Activated CD8-positive, alpha-beta memory T cell treated with anti-CD3 and anti-CD28 coated beads, Interleukin-2, amount 50 U/mL, for 48 hours (primary cell): ENCODE data around the gene PRSS53.

Experiments
- DNase-seq: peaks from one replicate; pipeline ENCODE4 v3.0.0-alpha.2; 2020

Gene PRSS53

DNA sequence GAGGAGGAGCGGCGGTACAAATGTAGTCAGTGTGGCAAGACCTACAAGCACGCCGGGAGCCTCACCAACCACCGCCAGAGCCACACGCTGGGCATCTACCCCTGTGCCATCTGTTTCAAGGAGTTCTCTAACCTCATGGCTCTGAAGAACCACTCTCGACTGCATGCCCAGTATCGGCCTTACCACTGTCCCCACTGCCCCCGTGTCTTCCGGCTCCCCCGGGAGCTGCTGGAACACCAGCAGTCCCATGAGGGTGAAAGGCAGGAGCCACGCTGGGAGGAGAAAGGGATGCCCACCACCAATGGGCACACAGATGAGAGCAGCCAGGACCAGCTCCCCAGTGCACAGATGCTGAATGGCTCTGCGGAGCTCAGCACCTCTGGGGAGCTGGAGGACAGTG lies 11.7 kb downstream of the PRSS53 start:
- no peak for DNase-seq

DNA sequence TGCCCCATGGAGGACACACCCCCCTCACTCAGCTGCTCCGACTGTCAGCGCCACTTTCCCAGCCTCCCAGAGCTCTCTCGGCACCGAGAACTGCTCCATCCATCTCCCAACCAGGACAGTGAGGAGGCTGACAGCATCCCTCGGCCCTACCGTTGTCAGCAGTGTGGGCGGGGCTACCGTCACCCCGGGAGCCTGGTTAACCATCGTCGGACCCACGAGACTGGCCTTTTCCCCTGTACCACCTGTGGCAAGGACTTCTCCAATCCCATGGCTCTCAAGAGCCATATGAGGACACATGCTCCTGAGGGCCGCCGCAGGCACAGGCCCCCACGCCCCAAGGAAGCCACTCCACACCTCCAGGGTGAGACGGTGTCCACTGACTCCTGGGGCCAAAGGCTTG lies 12.4 kb downstream of the PRSS53 start:
- DNase-seq: no peak

DNA sequence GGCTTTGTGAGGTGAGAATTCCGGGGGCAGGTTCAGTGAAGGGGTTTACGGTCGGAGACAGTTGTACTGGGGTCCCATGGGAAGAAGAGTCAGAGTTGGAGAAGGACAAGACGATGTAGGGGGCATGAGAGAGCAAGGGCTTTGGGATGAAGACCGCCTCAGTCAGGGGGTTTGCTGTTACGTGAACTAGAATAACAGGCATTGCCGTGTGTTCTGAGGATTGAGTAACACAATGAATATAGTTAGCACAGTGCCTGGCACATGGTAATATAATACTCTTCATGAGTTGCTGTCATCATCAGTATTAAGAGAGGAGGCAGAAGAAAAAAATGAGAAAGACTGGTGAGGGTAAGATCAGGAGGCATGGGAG lies 13.9 kb downstream of the PRSS53 start:
- no peak for DNase-seq

DNA sequence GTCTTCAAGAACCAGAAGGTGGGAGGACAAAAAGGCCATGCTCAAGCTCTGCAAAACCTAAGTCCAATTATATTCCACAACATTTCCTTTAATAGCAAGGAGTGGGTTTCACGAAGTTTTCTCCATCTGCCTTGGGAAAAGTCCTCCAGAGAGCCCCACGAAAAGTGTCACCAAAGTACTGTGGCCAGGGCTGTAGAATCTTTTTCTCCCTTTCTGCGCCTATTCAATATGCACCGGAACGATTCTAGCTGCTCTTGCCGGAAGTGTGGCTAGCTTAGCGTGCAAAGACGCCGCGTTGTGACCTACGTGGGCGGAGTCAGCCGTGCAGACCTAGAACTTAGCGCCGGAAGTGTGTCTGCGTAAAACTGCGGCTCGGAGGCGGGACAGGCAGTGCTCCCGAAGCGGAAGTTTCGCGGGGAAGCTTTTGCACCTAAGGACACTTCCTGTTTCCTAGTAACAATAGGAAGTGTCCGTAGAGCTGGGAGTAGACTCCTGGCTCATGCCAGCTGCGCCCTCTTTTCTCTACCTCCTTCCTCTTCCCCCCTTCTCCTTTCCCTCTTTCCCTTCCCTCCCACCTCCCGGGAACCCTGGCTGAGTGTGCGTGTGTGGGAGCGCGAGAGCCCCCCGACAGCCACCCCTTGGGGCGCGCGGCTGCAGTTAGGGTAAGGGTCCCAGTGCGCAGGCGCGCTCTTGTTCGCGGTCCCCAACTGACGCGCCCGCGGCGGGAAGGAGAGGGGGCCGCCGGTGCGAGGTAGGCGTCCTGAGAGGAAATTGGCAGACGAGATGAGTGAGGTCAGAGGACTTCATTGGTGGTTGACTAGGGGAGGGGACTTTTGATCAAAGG lies 14.6 kb downstream of the PRSS53 start, which contains the start of the genes ZNF646 and ZNF668:
Gene ZNF646 (plus strand): TSS at position 453 of the 844 bp plus-strand sequence. CDS start 1,903 bp downstream, outside the sequence.
Gene ZNF668 (minus strand): TSS at position 271 of the 844 bp plus-strand sequence. CDS start 9,781 bp downstream, outside the sequence.
- peak; percentile 97 for DNase-seq

DNA sequence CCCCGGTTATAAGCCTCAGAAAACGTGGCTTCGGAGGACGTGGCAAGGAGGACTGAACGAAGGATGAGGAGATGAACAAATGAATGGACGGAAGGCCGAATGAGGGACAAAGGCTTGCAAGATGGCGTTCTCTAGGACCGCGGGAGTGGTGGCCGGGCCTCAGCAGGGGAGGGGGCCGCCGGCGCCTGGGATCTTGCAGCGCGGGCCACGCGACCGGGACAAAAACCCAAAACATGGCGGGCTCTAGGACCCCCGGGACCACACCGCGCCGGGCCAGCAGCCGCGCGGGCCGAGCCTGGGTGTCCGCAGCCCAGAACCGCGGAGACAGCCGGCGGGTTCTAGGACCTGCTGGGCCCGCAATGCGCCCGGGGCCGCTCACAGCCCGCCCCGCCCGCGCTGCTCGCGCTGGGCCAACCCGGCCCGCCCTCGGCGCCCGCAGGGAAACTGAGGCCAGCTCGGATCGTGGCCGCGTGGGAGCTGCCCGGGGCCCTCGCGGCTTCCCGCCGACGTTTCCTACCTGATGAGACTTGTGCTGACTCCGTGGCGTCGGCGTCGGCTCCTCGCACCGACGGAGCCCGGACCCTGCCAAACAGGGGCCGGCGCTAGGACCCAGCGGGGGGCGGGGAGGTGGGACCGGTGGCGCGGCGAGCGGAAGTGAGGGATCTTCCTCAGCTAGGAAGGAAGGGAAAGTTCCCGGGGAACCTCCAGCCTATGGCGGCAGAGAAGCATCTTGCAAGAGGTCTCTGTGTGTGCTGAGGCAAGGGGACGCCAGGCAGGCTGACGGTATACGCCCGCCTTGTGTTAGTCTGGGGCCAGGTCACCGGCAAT lies 15.4 kb downstream of the PRSS53 start:
- peak; percentile 94 for DNase-seq

DNA sequence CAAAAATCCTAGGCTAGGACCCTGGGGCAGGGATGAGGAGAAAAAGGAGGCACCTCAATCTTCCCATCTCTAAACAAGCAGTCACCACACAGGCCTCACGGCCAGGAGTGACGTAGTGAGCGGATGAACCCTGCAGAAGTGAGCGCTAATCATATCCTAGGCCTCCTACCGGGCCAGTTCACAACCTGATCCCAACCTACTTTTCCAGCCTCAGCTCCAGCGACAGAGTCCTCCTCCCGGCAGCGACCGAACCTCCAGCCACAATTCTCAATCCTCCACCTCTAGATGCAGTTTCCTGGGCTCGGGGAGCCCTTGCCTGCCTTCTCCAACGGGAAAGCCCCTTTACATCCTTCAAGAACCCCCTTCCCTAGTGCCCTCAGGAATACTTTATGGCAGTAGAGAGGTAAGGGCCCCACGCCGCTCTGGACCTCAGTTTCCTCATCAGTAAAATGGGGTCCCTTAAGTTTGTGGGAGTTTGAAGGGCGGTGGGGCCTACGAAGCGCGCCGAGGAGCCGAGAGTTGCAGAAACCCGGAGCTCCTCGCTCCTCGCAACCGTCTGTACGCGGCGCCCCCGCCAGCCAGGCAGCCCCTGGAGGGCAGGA lies 16.1 kb downstream of the PRSS53 start:
- DNase-seq: no peak

DNA sequence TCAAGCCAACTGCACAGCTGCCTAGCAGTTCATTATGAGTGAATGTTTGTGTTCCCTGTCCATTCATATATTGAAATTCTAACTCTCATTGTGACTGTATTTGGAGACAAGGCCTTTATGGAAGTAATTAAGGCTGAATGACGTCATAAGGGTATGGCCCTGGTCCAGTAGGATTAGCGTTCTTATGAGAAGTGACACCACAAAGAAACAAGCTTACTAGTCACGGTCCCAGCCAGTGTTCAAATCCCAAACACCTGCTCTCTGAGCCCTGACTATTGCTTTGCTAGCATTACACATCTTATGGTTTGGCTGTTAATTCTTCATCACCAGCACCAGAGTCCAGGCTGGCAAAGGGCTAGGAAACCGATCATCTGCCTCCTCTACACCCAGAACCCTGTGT lies 16.9 kb downstream of the PRSS53 start:
- no peak for DNase-seq

DNA sequence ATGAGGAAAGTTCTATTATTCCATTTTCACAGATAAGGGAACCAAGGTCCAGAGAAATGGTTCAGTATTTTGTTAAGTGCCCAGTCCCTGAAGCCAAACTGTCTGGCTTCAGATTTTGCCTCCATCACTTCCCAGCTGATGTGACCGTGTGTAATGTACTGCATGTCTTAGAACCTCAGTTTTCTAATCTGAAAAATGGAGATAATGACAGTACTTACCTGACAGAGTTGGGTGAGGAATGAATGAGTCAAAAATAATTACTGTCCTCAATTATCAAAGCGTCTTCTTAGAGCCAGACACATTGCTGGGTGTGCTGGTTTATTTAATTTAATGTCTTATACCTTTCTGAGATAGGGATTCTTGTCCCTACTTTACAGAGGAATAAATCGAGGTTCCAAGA lies 21.4 kb downstream of the PRSS53 start:
- DNase-seq: no peak

DNA sequence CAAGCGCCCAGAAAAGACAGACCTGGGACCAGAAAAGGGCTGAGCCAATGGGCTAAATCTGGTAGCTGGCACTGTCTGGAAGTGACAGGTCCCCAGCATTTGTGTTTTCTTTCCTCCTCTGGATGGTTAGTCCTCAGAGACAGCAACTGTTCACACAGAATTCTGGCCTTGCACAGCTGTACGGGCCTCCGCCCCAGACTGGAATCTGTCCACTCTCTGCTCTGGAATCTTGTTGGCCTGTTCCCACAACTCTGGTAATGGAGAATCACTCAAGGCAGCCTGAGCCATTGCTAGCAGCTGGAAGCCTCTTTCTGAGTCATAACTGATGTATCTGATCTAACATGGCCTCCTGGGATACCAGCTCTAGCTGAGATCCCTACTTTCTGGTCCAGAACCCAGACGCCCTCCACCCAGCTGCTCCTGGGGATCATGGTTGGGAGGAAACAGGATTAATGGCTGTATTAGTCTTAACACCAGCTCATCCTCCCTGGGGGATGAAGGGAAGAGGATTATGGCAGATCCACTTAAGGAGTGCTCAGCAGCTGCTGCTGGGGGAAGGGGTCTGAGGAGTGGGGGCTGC lies 23.8 kb downstream of the PRSS53 start:
- no peak for DNase-seq

DNA sequence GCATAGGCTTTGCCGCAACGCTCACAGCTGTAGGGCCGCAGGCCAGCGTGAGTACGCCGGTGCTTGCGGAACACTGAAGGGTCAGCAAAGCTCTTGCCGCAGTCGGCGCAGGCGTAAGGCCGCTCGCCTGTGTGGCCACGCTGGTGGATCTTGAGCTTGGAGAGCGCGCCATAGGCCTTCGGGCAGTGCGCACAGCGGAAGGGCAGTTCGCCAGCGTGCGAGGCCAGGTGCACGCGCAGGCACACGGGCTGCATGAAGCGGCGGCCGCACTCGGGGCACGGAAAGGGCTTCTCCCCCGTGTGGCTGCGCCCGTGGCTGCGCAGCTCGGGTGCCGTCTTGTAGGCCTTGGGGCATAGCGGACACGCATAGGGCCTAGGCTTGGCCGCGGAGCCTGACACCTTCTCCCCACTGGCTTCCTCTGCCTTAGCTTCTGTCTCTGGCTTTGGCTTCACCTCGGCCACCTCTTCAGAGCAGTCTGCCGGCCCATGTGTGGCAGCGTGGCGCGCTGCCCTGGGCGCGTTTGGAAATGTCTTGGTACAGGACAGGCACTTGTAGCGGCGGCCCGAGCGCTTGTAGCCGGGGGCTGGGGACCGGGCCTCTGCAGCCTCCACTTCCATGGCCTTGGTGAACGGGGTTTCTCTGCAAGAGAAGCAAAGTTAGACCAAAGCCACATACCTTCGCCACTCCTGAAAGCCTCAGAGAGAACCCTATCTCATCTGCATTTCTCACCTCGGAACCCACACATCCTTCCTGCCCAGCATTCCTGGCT lies 24.7 kb downstream of the PRSS53 start:
- no peak for DNase-seq

DNA sequence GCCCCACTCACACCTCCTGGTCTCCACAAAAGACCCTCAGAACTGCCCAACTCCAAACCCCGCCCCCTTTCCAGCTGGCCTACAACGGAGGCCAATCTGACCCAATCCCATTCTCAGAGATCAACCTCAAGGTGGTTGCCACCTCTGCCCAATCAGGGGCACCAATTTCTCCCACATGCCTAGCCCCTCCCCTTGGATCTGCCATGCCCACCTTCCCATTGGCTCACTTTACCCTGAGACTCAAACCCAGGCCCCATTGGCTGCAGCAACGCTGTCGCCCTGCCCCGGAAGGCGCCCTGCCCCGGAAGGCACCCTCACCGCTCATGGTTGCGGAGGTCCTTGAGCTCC lies 25.3 kb downstream of the PRSS53 start:
- DNase-seq: no peak

DNA sequence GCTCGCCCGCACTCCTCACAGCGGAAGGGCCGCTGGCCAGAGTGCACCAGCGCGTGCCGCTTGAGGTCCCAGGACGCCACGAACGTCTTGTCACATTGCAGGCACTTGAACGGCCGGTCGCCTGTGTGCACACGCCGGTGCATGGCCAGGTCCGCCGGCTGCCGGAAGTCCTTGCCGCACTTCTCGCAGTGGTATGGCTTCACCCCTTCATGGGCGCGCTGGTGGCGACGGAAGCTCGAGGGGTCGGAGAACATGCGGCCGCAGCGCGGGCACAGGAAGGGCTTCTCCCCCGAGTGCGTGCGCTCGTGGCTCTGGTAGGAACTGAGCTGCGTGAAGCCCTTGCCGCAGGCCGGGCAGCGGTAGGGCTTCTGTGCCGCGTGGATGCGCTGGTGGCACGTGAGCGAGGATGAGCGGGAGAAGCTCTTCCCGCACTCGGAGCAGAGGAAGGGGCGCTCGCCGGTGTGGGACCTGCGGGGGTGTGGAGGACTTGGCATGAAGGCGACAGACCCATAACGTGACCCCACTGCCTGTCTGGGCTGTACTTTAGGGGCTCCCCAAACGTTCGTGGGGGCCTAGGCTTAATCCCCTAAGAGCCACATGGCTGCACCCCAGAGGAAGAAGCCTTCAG lies 26.8 kb downstream of the PRSS53 start:
- DNase-seq: no peak

DNA sequence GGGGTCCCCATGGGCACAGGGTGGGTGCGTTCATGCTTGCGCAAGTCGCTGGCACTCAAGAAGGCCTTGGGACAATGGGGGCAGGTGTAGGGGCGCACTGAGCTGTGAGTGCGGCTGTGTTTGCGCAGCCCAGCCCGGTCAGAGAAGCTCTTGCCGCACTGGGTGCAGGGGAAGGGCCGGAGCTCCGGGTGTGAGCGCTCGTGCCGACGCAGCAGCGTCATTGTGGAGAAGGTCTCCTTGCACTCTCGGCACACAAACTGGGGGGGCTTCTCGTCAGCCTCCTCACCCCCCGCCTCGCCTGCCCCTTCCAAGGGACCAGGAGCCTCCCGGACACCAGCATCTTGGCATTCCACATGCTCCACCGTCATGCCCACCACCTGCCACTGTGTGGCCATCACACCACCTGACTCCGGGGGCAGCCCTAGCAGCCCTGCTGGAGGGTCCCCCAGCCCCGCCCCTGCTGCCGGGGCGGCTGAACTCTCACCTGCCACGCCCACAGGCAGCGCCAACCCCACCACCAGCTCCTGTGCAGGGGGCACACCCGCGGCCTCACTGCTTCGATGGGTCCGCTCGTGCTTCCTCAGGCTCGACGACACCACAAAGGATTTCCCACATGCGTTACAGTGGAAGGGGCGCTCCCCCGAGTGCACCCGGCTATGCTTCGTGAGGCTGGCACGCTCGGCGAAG lies 27.5 kb downstream of the PRSS53 start:
- no peak for DNase-seq

DNA sequence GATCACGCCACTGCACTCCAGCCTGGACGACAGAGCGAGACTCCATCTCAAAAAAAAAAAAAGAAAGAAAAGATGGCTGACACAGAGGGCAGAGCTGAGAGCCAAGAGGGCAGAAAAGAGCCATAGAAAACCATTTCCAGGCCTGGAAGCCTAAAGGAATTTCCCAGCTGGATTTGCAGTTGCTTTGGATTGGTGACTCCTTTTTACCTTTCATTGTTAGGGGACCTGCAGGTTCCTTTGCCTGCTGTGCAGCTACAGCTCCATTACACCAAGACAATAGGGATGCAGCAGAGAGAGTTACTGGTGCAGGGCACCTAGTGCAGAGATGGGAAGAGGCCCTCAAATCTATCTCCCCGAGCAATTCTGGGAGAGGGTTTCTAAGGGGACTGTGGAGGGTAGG lies 33.1 kb downstream of the PRSS53 start:
- DNase-seq: no peak

DNA sequence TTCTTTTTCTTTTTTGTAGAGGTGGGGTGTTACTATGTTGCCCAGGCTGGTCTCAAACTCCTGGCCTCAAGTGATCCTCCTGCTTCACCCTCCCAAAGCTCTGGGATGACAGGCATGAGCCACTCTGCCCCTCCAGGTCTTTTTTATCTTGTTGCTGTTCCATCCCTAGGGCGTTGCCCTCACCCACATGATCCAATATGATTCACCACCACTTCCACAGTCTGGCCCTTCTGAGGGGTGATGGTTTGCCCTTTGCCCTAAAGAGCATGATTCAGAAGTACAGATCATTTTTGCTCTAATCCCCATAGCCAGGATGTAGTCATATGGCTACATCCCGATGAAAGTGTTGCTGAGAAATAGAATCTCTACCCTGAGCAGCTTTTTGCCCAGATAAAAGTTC lies 36.6 kb downstream of the PRSS53 start:
- no peak for DNase-seq

DNA sequence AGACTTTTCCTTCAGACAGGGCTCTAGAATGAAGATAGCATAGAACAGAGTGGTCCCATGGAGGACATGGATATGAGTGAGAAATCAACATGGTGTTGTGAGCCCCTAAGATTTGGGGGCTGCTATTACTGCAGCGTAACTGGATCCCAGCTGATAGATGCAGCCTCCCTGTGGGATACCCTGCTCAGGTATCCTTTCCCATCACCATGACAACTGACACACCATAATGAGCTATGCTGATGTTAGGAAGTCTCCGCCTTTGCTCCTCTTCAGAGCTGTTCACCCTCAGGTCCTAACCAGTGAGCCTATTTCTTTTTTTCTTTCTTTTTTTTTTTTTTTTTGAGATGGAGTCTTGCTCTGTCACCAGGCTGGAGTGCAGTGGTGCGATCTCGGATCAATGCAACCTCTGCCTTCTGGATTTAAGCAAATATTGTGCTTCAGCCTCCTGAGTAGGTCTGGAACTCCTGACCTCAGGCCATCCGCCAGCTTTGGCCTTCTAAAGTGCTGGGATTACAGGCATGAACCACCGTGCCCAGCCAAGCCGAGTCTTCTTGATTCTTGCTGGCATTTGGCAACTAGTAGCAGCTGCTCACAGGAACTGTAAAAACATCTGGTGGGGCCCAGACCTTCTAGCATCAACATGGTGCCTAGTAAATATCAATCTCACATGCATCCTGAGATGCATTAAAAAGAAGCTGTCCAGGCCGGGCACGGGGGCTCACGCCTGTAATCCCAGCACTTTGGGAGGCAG lies 38.3 kb downstream of the PRSS53 start:
- no peak for DNase-seq

DNA sequence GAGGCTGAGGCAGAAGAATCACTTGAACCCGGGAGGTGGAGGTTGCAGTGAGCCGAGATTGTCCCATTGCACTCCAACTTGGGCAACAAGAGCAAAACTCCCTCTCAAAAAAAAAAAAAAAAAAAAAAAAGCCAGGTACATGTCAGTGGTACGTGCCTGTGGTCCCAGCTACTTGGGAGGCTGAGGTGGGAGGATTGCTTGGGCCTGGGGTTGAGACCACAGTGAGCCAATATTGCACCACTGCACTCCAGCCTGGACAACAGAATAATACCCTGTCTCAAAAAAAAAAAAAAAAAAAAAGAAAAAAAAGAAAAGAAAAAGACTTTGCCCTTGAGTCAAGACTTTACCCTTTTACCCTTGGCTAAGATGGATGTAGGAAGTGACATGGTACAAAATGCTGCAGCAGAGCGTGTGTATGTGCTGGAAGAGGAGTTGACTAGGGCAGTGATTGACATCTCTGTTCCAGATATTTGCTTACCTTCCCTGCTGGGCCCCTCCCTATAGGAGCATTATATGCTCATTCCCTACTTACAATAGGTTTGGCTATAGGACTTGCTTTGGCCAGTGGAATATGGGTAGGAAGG lies 44.8 kb downstream of the PRSS53 start:
- DNase-seq: no peak

DNA sequence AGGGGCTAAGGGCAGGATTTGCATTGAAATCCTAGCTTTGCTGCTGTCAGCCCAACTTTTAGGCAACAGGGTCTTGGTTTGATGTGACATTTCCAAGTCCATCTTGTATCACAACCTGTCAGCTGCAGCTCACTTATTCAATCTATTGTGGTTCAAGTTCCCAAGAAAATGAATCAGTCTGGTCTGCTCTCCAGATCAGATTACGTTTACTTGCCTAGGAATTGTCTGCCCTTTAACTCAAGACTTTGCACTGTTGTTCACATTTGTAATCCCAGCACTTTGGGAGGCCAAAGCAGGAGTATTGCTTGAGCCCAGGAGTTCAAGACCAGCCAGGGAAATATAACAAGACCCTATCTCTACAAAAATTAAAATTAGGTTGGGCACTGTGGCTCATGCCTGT lies 45.4 kb downstream of the PRSS53 start:
- no peak for DNase-seq

DNA sequence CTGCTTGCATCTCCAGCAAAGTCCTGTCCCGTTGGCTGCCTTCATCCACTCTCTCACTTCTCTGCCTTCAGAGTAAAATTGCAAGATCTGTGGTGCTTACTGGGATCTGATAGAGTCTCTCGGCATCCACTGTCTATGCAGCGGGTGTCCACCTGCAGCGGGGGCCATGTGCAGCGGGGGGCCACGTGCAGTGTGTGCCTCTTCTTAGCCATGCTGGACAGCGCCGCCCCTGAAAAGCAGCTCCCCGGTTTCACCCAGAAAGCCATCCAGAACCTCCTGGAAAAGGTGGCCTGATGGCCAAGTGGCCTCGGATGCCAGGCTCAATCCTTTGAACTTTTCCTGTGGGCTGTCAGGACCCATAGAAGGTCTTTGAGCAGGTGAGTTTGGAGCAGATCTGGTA lies 45.9 kb downstream of the PRSS53 start:
- DNase-seq: no peak

DNA sequence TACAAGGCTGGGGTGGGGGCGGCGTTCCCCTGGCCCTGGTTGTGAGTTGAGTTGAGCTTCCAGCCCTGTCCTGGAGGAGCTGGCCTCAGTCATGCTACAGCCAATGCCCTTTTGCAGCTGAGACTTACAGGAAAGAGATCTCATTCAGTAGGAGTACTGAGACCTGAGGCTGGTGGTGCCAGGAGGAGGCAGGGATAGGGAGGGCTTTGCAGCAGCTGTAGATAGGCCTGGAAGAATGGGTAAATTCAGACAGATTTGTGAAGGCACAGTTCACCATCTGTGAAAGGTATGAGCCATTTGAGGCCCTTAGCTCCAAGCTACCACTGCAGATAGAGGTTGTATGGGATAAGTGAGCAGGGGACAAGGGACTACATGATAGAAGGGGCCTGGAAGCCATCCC lies 49.8 kb downstream of the PRSS53 start:
- DNase-seq: no peak
